K562 (cell line): Measurements from ENCODE around the gene TTLL11. TPM values are rescaled to one million over a fixed set of nuclear protein-coding genes. Genes with fewer than 3 reads are reported as not detected.

Source experiments
- ATAC-seq: fragments of 200-7000 bp; cut with Tn5 transposase; 3 replicates; pipeline ENCODE4 v1.9.1; 2020; ENCODE audit warnings: moderate library complexity
- BruUV-seq: library from RNA; stranded (reverse); fragments of 400-500 nt; replicated peaks from 2 replicates; lab custom pipeline; 2021; lab: Mats Ljungman, UMichigan
- CTCF ChIA-PET: fragments of 300-600 bp; formaldehyde crosslinking; extraction: SDS; loops from one replicate; lab custom pipeline; 2021; ENCODE audit warnings: low intra/inter-chr PET ratio; lab: Yijun Ruan, JAX
- POLR2A ChIA-PET: fragments of 300-600, 350-650 bp; sonication (Branson Sonifier 250); formaldehyde crosslinking; extraction: SDS; loops from one replicate; lab custom pipeline; 2021; ENCODE audit warnings: antibody characterized with exemption, inconsistent platforms; lab: Yijun Ruan, JAX
- DNase-seq, 4 experiments: peaks; one replicate each; pipeline versions ENCODE4 v3.0.0 to v3.0.0-alpha.2; 2011 to 2018; ENCODE audit warnings: low spot score in 3 of 4, mixed read lengths in 3 of 4; ENCODE audit errors: extremely low read depth in 1 of 4
- FAIRE-seq: peaks from 2 replicates; lab custom pipeline; 2011; peaks lifted over from hg19 to GRCh38; lab: Jason Lieb, UNC
- H2AFZ ChIP-seq: 2 replicates; pipeline ENCODE4 v1.6.0; 2011; ENCODE audit warnings: low read depth, low read length, control low read depth, inconsistent platforms
- H3K27ac ChIP-seq: fragments of 200-600 bp; 3 replicates; pipeline ENCODE4 v1.8.0; 2011; ENCODE audit warnings: low read depth, mild to moderate bottlenecking, control low read depth, inconsistent platforms, low read length, moderate library complexity, mixed read lengths; ENCODE audit errors: extremely low read depth
- H3K27me3 ChIP-seq, 2 experiments: fragments of 300-600 bp in 1 of 2; 2 replicates in 1 of 2; 3 replicates in 1 of 2; pipeline versions ENCODE4 v1.6.0 to v1.8.0; 2011; ENCODE audit warnings: inconsistent platforms in 2 of 2, low read length in 2 of 2, mild to moderate bottlenecking in 1 of 2, mixed read lengths in 1 of 2, moderate library complexity in 1 of 2; ENCODE audit not compliant: control insufficient read depth in 2 of 2, insufficient read depth in 2 of 2
- H3K36me3 ChIP-seq: fragments of 300-600 bp; 3 replicates; pipeline ENCODE4 v1.8.0; 2011; ENCODE audit warnings: mild to moderate bottlenecking, low read length, inconsistent platforms; ENCODE audit not compliant: control insufficient read depth, insufficient read depth
- H3K4me1 ChIP-seq, 2 experiments: fragments of 200-600 bp in 1 of 2; replicated peaks in 1 of 2; 2 replicates in 1 of 2; 3 replicates in 1 of 2; pipeline versions ENCODE4 v1.5.1 to v1.8.0; 2011; ENCODE audit warnings: inconsistent platforms in 2 of 2, low read length in 2 of 2, mild to moderate bottlenecking in 1 of 2, mixed read lengths in 1 of 2, moderate library complexity in 1 of 2; ENCODE audit not compliant: control insufficient read depth in 2 of 2, insufficient read depth in 2 of 2
- H3K4me2 ChIP-seq: 2 replicates; pipeline ENCODE4 v1.6.1; 2011; ENCODE audit warnings: low read length, control low read depth, inconsistent platforms, mixed read lengths; ENCODE audit not compliant: insufficient read depth
- H3K4me3 ChIP-seq: fragments of 200-600 bp; sonication (generic), shearing (Covaris generic); 2 replicates; pipeline ENCODE4 v1.5.1; 2016; ENCODE audit warnings: control low read depth, inconsistent platforms
- H3K79me2 ChIP-seq: fragments of 200-600 bp; 3 replicates; pipeline ENCODE4 v1.8.0; 2011; ENCODE audit warnings: low read length, inconsistent platforms; ENCODE audit not compliant: control insufficient read depth, insufficient read depth
- H3K9ac ChIP-seq, 2 experiments: 2 replicates each; pipeline versions ENCODE4 v1.6.0 to v1.6.1; 2011; ENCODE audit warnings: low read depth in 2 of 2, low read length in 2 of 2, control low read depth in 1 of 2, inconsistent platforms in 1 of 2, mild to moderate bottlenecking in 1 of 2, mixed read lengths in 1 of 2; ENCODE audit not compliant: insufficient read depth in 1 of 2
- H3K9me1 ChIP-seq: one replicate; pipeline ENCODE4 v1.6.0; 2011; ENCODE audit warnings: inconsistent platforms, mild to moderate bottlenecking, low read length, moderate library complexity; ENCODE audit not compliant: control insufficient read depth, insufficient read depth
- H3K9me3 ChIP-seq: replicated peaks from 2 replicates; pipeline ENCODE4 v1.5.1; 2011; ENCODE audit warnings: low read depth, low read length, inconsistent platforms; ENCODE audit not compliant: control insufficient read depth, insufficient read depth
- H4K20me1 ChIP-seq: replicated peaks from 2 replicates; pipeline ENCODE4 v1.6.1; 2011; ENCODE audit warnings: low read length, inconsistent platforms, mixed read lengths; ENCODE audit not compliant: control insufficient read depth, insufficient read depth
- BCL6 ChIP-seq: fragments of 250-450 bp; sonication (Bioruptor Pico); IDR thresholded peaks from 2 replicates; pipeline ENCODE4 v1.4.0; 2020
- HDAC6 ChIP-seq: IDR thresholded peaks from 2 replicates; pipeline ENCODE4 v1.6.1; 2012; ENCODE audit warnings: low read depth, mild to moderate bottlenecking, control low read depth, inconsistent platforms, low read length, moderate library complexity
- NCOA2 ChIP-seq, 2 experiments: fragments of 450-650 bp; IDR thresholded peaks; 2 replicates each; pipeline ENCODE4 v1.6.1; 2018; ENCODE audit warnings: mild to moderate bottlenecking in 2 of 2, moderate library complexity in 1 of 2; ENCODE audit not compliant: partially characterized antibody in 2 of 2
- NR2C2 ChIP-seq, 2 experiments: fragments of 200-800 bp in 1 of 2; sonication (Bioruptor generic) in 1 of 2; sonication (generic) in 1 of 2; formaldehyde crosslinking in 1 of 2; IDR thresholded peaks; 2 replicates each; pipeline versions ENCODE4 v1.6.1 to v1.8.0; 2016 to 2022; ENCODE audit warnings: mild to moderate bottlenecking in 1 of 2, missing compliant biosample characterization in 1 of 2, missing genetic modification characterization in 1 of 2, missing genetic modification reagents in 1 of 2
- ZNF398 ChIP-seq: fragments of 250-450 bp; sonication (Bioruptor Pico); IDR thresholded peaks from 2 replicates; pipeline ENCODE4 v1.8.0; 2021; ENCODE audit warnings: moderate library complexity, mild to moderate bottlenecking, inconsistent platforms
- ZNF778 ChIP-seq: fragments of 450-650 bp; formaldehyde crosslinking; IDR thresholded peaks from 2 replicates; pipeline ENCODE4 v1.4.0; 2020; ENCODE audit warnings: mild to moderate bottlenecking, moderate library complexity
- WGBS: fragments of 100-300 bp; shearing (Covaris generic); methylation state at CpG from one replicate; pipeline ENCODE4 v1.1.6; 2016; ENCODE audit warnings: low coverage, mixed read lengths; ENCODE audit not compliant: insufficient coverage; ENCODE audit errors: missing lambda C conversion rate; 5-methylcytosine and 5-hydroxymethylcytosine counted together
- in situ Hi-C: fragments of 300-500 bp; cut with MboI; formaldehyde crosslinking; loops from 4 replicates; pipeline ENCODE4 v1.15.0; 2018; ENCODE audit warnings: inconsistent platforms, mixed read lengths
- intact Hi-C: fragments of 100-400 bp; cut with micrococcal nuclease; formaldehyde crosslinking; loops from 2 replicates; pipeline ENCODE4 v1.14.2; 2022
- polyA plus RNA-seq, 8 experiments: library from polyadenylated mRNA; depleted of rRNA in 4 of 8; stranded (reverse) in 5 of 8; unstranded in 3 of 8; fragments of >200 nt; fragmentation: Nextera tagmentation in 2 of 8; fragmentation: Illumina TruSeq in 1 of 8; extraction: Ambion mirVana in 2 of 8; extraction: Trizol in 1 of 8; gene quantifications; 2 replicates each; pipeline versions ENCODE4 v1.2.1 to v1.2.3, GENCODE V29; 2011 to 2014; ENCODE audit warnings: inconsistent platforms in 1 of 8, missing spikeins in 1 of 8
- total RNA-seq, 7 experiments: library from RNA; depleted of rRNA in 6 of 7; stranded (reverse); fragments of >200 nt in 6 of 7; fragmentation: Illumina TruSeq in 2 of 7; extraction: Trizol in 2 of 7; gene quantifications; 2 replicates each; pipeline versions ENCODE4 v1.2.1 to v1.2.3, GENCODE V29; 2011 to 2021; ENCODE audit warnings: low replicate concordance in 1 of 7
- TF ChIP-seq, protein P1 (sequence below): sonication (generic); formaldehyde crosslinking; IDR thresholded peaks from 2 replicates; pipeline ENCODE4 v1.8.0; 2023; ENCODE audit warnings: mild to moderate bottlenecking, missing genetic modification reagents

The TTLL11 gene
- total and polyA plus RNA-seq, 9 of the 15 experiments (the other 6 are each of a cell fraction or from before 2014, with no cell fraction given) = 0.83 to 4.4 (median 2.7) TPM

DNA sequence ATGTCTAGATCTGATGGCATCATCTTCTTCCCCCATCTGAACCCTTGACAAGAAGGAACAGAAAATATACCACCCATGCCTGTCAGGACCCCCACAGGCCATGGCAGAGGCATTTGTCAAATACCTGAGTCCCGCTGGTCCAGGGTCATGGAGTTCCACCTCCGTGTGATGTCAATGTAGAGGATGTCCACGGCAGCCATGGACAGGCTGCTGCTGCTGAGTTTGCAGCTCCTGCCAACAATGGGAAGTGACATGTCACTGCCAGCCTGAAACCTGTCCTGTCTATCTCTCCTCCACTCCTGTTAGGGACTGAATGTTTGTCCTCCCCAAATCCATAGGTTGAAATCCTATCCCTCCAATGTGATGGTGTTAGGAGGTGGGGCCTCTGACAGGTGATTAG is 232.9 kb downstream of the TTLL11 start:
- Histone ChIP-seq H3K9ac (no peak overlapping the region), H3K9me1 (no peaks in the 10 kb centered on the region), H3K79me2 (no peaks in the 10 kb centered on the region), H3K4me2 (no peak overlapping the region), H3K27ac (no peak overlapping the region), H3K4me3 (no peak overlapping the region), H2AFZ (no peak overlapping the region), H4K20me1 (peaks cover 9% of the 10 kb centered on the region; the same call in 1 of the 2 replicates)
- no peak for FAIRE-seq
- ChIA-PET POLR2A (no interaction called here), CTCF (no interaction called here)
- in situ Hi-C loops (no loop called here), intact Hi-C loops (loop anchor here (5.0 kb wide), 2 partner anchors 132 to 223 kb away; no protein-coding TSS in a partner anchor)
- ATAC-seq = no peak
- BruUV-seq = no TSS peak
- WGBS = 0% methylated on average over 3 of the region's 3 CpGs
- no peak for DNase-seq
- TF ChIP-seq, protein P1, sequence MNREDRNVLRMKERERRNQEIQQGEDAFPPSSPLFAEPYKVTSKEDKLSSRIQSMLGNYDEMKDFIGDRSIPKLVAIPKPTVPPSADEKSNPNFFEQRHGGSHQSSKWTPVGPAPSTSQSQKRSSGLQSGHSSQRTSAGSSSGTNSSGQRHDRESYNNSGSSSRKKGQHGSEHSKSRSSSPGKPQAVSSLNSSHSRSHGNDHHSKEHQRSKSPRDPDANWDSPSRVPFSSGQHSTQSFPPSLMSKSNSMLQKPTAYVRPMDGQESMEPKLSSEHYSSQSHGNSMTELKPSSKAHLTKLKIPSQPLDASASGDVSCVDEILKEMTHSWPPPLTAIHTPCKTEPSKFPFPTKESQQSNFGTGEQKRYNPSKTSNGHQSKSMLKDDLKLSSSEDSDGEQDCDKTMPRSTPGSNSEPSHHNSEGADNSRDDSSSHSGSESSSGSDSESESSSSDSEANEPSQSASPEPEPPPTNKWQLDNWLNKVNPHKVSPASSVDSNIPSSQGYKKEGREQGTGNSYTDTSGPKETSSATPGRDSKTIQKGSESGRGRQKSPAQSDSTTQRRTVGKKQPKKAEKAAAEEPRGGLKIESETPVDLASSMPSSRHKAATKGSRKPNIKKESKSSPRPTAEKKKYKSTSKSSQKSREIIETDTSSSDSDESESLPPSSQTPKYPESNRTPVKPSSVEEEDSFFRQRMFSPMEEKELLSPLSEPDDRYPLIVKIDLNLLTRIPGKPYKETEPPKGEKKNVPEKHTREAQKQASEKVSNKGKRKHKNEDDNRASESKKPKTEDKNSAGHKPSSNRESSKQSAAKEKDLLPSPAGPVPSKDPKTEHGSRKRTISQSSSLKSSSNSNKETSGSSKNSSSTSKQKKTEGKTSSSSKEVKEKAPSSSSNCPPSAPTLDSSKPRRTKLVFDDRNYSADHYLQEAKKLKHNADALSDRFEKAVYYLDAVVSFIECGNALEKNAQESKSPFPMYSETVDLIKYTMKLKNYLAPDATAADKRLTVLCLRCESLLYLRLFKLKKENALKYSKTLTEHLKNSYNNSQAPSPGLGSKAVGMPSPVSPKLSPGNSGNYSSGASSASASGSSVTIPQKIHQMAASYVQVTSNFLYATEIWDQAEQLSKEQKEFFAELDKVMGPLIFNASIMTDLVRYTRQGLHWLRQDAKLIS = no peak
- TF ChIP-seq HDAC6 (no peak), ZNF778 (CRISPR knock-in tag) (no peak), BCL6 (CRISPR knock-in tag) (no peak), NR2C2 (CRISPR knock-in tag; IDR thresholded peaks at IDR 0.05) (no peak), NR2C2 (tag; IDR thresholded peaks at IDR 0.05) (no peak), NCOA2 (IDR thresholded peaks at IDR 0.05; ENCODE audit: partially characterized antibody in 2 of 2) (no peak), ZNF398 (no peak)
- TF ChIP-seq, all 486 proteins: peak for 0
- Histone ChIP-seq H3K4me1 (no peaks in the 10 kb centered on the region), H3K36me3 (no peaks in the 10 kb centered on the region), H3K9me3 (no peaks in the 10 kb centered on the region), H3K27me3 (peaks cover 1 to 49% of the 10 kb centered on the region in 2 experiments)
